Keratinocyte (primary cell): ENCODE measurements around the gene WDSUB1. TPM values are rescaled to one million over a fixed set of nuclear protein-coding genes. Genes with fewer than 3 reads are reported as not detected.

Source experiments
- DNase-seq: peaks from one replicate; pipeline ENCODE4 v3.0.0-alpha.2; 2011; ENCODE audit warnings: low read depth, missing footprints, low spot score
- FAIRE-seq: peaks from 2 replicates; lab custom pipeline; 2011; peaks lifted over from hg19 to GRCh38; lab: Jason Lieb, UNC
- H2AFZ ChIP-seq: 2 replicates; pipeline ENCODE4 v1.6.0; 2012; ENCODE audit warnings: low read length, control low read depth, inconsistent platforms; ENCODE audit not compliant: control insufficient read depth
- H3K27ac ChIP-seq: 2 replicates; pipeline ENCODE4 v1.5.1; 2011; ENCODE audit warnings: low read length; ENCODE audit not compliant: control insufficient read depth, insufficient read depth
- H3K27me3 ChIP-seq: 3 replicates; pipeline ENCODE4 v1.6.0; 2011; ENCODE audit warnings: low read length; ENCODE audit not compliant: control insufficient read depth, insufficient read depth; ENCODE audit errors: extremely low read depth
- H3K36me3 ChIP-seq, 2 experiments: 2 replicates in 1 of 2; 3 replicates in 1 of 2; pipeline ENCODE4 v1.5.1; 2011; ENCODE audit warnings: low read length in 2 of 2, mild to moderate bottlenecking in 1 of 2; ENCODE audit not compliant: control insufficient read depth in 2 of 2, insufficient read depth in 2 of 2; ENCODE audit errors: extremely low read depth in 1 of 2
- H3K4me1 ChIP-seq: 3 replicates; pipeline ENCODE4 v1.5.1; 2011; ENCODE audit warnings: low read length; ENCODE audit not compliant: control insufficient read depth, insufficient read depth; ENCODE audit errors: extremely low read depth
- H3K4me2 ChIP-seq: 3 replicates; pipeline ENCODE4 v1.6.0; 2011; ENCODE audit warnings: low read depth, low read length; ENCODE audit not compliant: control insufficient read depth, insufficient read depth; ENCODE audit errors: extremely low read depth
- H3K4me3 ChIP-seq, 3 experiments: fragments of 200-600 bp in 1 of 3; sonication (generic) in 1 of 3; 2 replicates in 2 of 3; 3 replicates in 1 of 3; pipeline ENCODE4 v1.5.1; 2011 to 2016; ENCODE audit warnings: low read length in 3 of 3, mild to moderate bottlenecking in 3 of 3, control low read depth in 2 of 3, inconsistent platforms in 1 of 3, low read depth in 1 of 3, mixed read lengths in 1 of 3, mixed run types in 1 of 3, moderate library complexity in 1 of 3; ENCODE audit not compliant: control insufficient read depth in 2 of 3, insufficient read depth in 2 of 3; ENCODE audit errors: extremely low read depth in 1 of 3
- H3K79me2 ChIP-seq: 2 replicates; pipeline ENCODE4 v1.6.0; 2012; ENCODE audit warnings: low read length; ENCODE audit not compliant: control insufficient read depth, insufficient read depth
- H3K9ac ChIP-seq: 3 replicates; pipeline ENCODE4 v1.6.0; 2011; ENCODE audit warnings: low read length; ENCODE audit not compliant: control insufficient read depth, insufficient read depth; ENCODE audit errors: extremely low read depth
- H3K9me1 ChIP-seq: 3 replicates; pipeline ENCODE4 v1.6.0; 2011; ENCODE audit warnings: low read length; ENCODE audit not compliant: control insufficient read depth, insufficient read depth; ENCODE audit errors: extremely low read depth
- H3K9me3 ChIP-seq: 2 replicates; pipeline ENCODE4 v1.5.1; 2012; ENCODE audit warnings: low read depth, low read length; ENCODE audit not compliant: control insufficient read depth
- H4K20me1 ChIP-seq: 3 replicates; pipeline ENCODE4 v1.6.0; 2011; ENCODE audit warnings: low read length; ENCODE audit not compliant: control insufficient read depth, insufficient read depth; ENCODE audit errors: extremely low read depth
- EZH2 ChIP-seq: IDR thresholded peaks from one replicate; pipeline ENCODE4 v1.6.1; 2012; ENCODE audit warnings: inconsistent platforms, mild to moderate bottlenecking, low read length, moderate library complexity
- dilution Hi-C: fragments of 300-500 bp; cut with MboI; formaldehyde crosslinking; loops from one replicate; pipeline ENCODE4 v1.7.0; 2020; ENCODE audit warnings: low sequenced_read_pairs; ENCODE audit not compliant: extremely low pct_ligation_motif_present
- polyA plus RNA-seq, 5 experiments: library from polyadenylated mRNA; depleted of rRNA in 3 of 5; stranded (reverse) in 3 of 5; stranded (forward) in 1 of 5; unstranded in 1 of 5; fragments of >200 nt; gene quantifications; 1 replicate in 1 of 5; 2 replicates in 3 of 5; 3 replicates in 1 of 5; pipeline versions ENCODE4 v1.2.1 to v1.2.3, GENCODE V29; 2011 to 2012; ENCODE audit warnings: missing spikeins in 2 of 5, low read depth in 1 of 5, low replicate concordance in 1 of 5
- TF ChIP-seq, protein P1 (sequence below), 3 experiments: IDR thresholded peaks in 1 of 3; conservative IDR thresholded peaks in 1 of 3; optimal IDR thresholded peaks in 1 of 3; 2 replicates in 2 of 3; 3 replicates in 1 of 3; pipeline versions ENCODE3 to v1.5.1; 2011; ENCODE audit warnings: low read length in 3 of 3, mild to moderate bottlenecking in 3 of 3, moderate library complexity in 2 of 3, control low read depth in 1 of 3, inconsistent platforms in 1 of 3; ENCODE audit not compliant: insufficient read depth in 2 of 3; ENCODE audit errors: extremely low read depth in 1 of 3

WDSUB1 gene
- polyA plus RNA-seq, 1 donor (not counting 4 experiments of a cell fraction or from before 2014, with no cell fraction given): 4.0 TPM

DNA sequence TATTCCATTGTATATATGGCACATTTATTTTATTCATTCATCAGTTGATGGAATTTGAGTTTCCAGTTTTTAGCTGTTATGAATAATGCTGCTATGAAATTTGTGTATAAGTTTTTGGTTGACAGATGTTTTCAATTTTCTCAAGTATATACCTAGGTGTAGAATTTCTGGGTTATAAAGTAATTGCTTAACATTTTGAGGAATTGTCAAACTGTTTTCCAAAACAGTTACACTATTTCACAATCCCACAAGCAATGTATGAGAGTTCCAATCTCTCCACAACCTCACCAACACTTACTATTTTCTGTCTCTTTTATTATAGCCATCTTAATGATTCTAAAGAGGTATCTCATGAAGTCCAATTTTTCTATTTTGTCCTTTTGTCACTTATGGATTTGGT is 12.5 kb upstream of the WDSUB1 start:
- H3K9me1 ChIP-seq: no peaks in the 10 kb centered on the region
- no peaks in the 10 kb centered on the region for H3K4me1 ChIP-seq
- H3K27me3 ChIP-seq: no peaks in the 10 kb centered on the region
- H3K36me3 ChIP-seq: no peaks in the 10 kb centered on the region
- no peaks in the 10 kb centered on the region for H3K79me2 ChIP-seq
- TF ChIP-seq, protein P1, sequence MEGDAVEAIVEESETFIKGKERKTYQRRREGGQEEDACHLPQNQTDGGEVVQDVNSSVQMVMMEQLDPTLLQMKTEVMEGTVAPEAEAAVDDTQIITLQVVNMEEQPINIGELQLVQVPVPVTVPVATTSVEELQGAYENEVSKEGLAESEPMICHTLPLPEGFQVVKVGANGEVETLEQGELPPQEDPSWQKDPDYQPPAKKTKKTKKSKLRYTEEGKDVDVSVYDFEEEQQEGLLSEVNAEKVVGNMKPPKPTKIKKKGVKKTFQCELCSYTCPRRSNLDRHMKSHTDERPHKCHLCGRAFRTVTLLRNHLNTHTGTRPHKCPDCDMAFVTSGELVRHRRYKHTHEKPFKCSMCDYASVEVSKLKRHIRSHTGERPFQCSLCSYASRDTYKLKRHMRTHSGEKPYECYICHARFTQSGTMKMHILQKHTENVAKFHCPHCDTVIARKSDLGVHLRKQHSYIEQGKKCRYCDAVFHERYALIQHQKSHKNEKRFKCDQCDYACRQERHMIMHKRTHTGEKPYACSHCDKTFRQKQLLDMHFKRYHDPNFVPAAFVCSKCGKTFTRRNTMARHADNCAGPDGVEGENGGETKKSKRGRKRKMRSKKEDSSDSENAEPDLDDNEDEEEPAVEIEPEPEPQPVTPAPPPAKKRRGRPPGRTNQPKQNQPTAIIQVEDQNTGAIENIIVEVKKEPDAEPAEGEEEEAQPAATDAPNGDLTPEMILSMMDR (optimal IDR thresholded peaks at IDR 0.05 in 1 of 3, IDR thresholded peaks at IDR 0.05 in 1 of 3, conservative IDR thresholded peaks at IDR 0.05 in 1 of 3; ENCODE audit: extremely low read depth in 1 of 3, insufficient read depth in 2 of 3, low read length in 3 of 3): no peak
- no peak for TF ChIP-seq EZH2
- no peak overlapping the region for H2AFZ ChIP-seq
- H3K4me3 ChIP-seq: no peak overlapping the region
- H4K20me1 ChIP-seq: no peaks in the 10 kb centered on the region
- FAIRE-seq: no peak
- dilution Hi-C loops: no loop called here
- no peak overlapping the region for H3K4me2 ChIP-seq
- no peaks in the 10 kb centered on the region for H3K9me3 ChIP-seq
- no peak overlapping the region for H3K9ac ChIP-seq
- no peak for DNase-seq
- H3K27ac ChIP-seq: no peak overlapping the region

DNA sequence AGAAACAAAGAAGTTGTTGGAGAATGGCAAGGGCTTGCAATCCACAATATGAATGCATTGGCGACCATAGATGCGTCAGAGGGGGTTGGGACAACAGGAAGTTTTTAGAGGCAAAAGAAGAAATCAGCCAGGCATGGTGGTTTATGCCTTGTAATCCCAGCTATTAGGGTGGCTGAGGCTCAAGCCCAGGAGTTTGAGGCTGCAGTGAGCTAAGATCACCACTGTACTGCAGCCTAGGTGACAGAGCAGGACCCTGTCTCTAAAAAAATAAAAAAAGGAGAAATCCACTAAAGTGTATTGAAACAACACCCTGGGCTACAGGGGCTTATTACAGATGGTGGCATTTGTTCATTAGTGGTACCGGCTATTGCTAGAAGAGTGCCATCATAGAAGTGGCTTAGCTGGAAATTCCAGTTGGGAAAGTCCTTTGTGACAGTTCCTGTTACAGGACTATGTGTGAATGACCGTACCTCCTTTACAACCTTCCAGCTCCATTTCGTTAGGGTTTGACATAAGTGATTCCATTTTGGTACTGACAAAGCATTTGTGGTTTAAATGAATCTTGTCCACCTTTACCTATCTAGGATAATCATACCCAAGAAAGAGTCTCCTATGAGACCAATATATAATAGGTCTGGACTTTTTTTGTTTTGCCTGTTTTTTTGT is 10.7 kb upstream of the WDSUB1 start:
- Histone ChIP-seq H3K4me1 (no peaks in the 10 kb centered on the region), H3K9me1 (no peaks in the 10 kb centered on the region), H3K79me2 (no peaks in the 10 kb centered on the region), H2AFZ (no peak overlapping the region), H3K36me3 (no peaks in the 10 kb centered on the region), H3K9ac (no peak overlapping the region), H4K20me1 (no peaks in the 10 kb centered on the region), H3K4me2 (no peak overlapping the region), H3K4me3 (no peak overlapping the region), H3K27me3 (no peaks in the 10 kb centered on the region), H3K27ac (no peak overlapping the region), H3K9me3 (no peaks in the 10 kb centered on the region)
- FAIRE-seq (no peak), DNase-seq (no peak)
- dilution Hi-C loops: no loop called here
- TF ChIP-seq, protein P1 (optimal IDR thresholded peaks at IDR 0.05 in 1 of 3, IDR thresholded peaks at IDR 0.05 in 1 of 3, conservative IDR thresholded peaks at IDR 0.05 in 1 of 3; ENCODE audit: extremely low read depth in 1 of 3, insufficient read depth in 2 of 3, low read length in 3 of 3): no peak
- TF ChIP-seq EZH2: no peak
